Activated CD8-positive, alpha-beta memory T cell treated with anti-CD3 and anti-CD28 coated beads for 48 hours (primary cell): ENCODE measurements around the gene IGSF10.

ENCODE experiments used
- DNase-seq, 3 experiments: peaks; one replicate each; pipeline ENCODE4 v3.0.0-alpha.2; 2020; ENCODE audit warnings: low read depth in 2 of 3, low spot score in 2 of 3

Gene IGSF10

DNA sequence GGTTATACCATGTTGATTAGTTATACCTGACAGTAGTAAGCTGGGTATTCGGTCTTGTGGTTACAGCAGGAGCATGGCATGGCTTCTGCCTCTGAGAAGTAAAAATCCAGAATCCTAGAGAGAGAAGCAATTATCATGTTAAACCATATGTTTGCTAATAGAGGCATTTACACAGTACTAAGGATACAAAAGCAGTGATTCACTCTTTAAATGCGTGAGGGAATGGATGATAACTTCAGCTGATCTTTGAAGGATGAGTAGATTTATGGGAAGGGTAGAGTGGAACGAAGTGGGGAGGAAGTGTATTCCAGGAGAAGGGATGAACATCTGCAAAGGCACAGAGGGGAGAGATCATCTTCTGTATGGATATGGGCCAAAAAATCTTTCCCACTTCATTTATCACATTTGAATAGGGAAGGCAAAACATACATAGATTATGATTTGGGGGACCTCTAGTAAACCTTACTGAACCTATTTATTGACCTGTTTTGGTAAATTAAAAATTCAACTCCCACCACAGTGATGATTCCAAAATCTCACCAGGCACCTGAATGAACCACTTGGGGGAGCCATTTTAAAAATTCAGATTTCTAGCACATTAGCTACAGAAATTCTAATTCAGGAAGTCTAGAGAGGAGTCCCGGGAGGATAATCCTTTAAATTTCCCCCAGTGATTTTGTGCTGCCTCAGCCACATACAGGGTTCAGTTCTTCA, 35.1 kb downstream of the IGSF10 start:
- DNase-seq: no peak

DNA sequence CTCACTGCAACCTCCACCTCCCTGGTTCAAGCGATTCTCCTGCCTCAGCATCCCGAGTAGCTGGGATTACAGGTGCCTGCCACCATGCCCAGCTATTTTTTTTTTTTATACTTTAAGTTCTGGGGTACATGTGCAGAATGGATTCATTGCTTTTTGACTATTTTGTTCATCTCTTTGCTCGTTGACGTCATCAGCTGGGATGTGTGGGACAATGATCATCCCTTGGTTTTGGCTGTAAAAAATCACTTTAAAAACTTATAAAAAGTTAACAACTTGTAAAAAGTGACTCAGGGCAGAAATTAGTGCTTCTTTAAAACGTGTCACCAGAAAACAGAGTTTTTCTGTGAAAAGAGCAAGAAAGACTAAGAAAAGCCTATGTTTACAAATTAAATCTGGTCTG, 37.8 kb downstream of the IGSF10 start:
- DNase-seq: no peak

DNA sequence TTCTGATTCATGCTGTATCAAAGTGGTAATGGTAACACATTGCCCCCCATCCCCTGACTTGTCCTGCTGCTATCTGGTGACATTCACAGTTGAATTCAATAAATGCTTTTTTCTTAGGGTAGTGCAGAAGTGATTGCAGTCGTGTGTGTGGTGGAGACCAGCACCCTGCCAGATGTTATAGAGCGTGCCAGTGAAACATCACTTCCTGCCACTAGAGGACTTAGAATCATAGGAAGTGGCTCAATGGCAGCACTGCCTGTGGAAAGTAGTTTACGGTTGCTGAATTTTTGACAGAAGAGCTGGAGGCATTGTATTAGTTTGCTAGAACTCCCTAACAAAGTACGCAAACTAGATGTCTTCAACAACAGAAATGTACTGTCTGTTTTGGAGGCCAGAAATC, 38.9 kb downstream of the IGSF10 start:
- no peak for DNase-seq

DNA sequence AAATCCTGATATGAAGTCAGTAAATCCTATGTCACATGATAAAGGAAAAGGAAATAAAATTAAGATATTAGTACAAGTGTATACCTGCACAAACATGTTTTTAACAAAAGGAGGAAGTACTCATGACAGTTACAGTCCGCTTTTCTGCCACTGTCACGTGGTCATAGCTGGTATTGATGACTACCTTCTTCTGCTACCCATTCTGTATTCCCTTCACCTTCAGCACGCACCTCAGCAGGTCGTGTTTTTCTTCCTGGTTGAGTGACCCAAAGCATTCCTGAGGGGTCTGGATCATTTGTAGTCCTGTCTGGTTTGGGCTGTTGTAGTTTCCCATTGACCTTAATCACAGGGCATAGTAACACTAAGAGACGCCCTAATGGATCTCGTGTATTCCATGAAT, 41.1 kb downstream of the IGSF10 start:
- DNase-seq: no peak

DNA sequence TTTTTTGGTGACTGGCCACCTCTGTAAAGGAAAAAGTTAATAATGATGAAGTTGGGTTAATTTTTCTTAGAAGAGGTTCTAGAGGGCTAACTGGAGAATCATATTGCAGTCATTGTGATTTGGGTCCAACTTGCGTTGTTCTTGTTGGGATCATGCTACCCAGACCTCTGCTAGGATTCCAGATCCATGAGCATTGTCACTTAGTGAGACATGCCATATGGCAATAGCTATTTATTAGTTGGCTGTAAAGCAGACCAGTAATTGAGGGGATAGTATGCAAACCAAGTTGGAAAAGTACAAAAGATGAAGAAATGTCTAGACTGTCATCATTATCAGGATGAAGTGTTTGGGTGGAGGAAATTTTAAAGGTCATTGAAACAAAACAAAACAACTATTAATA, 45.6 kb downstream of the IGSF10 start:
- DNase-seq: no peak

DNA sequence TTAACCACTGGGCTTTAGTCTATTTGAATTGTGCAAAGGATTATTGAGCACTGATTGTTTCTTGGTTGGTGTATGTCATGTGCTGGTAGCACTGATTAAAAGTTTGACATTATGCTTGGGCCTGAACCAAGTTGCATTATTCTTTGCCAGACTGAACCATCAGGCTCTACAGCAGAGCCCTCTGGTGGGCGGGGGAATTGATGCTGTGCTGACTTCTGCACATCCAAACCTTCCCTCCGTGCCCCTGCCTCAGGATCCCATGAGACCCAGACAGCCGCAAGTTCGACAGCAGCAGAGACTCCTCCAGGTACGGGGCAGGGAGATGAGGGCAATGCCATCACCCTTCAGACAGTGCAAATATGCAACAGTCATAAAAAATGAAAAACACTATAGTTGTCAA, 47.9 kb downstream of the IGSF10 start:
- no peak for DNase-seq
